A673 (cell line): ENCODE data around the gene HHLA2. TPM values are rescaled to one million over a fixed set of nuclear protein-coding genes. Genes with fewer than 3 reads are reported as not detected.

Experiments
- BruUV-seq: library from RNA; stranded (reverse); fragments of 400-500 nt; replicated peaks from 2 replicates; lab custom pipeline; 2021; lab: Mats Ljungman, UMichigan
- CTCF ChIA-PET: fragments of 300-600 bp; sonication (Branson Sonifier 250); formaldehyde crosslinking; loops from one replicate; lab custom pipeline; 2022; ENCODE audit warnings: antibody characterized with exemption; lab: Charles Lee
- POLR2A ChIA-PET: fragments of 300-600 bp; sonication (Branson Sonifier 250); formaldehyde crosslinking; loops from one replicate; lab custom pipeline; 2022; ENCODE audit warnings: antibody characterized with exemption; ENCODE audit not compliant: low non-redundant PET; lab: Charles Lee
- DNase-seq: peaks from one replicate; pipeline ENCODE4 v3.0.0-alpha.2; 2015; ENCODE audit warnings: low spot score
- H3K27ac ChIP-seq: fragments of 200-600 bp; sonication (generic); 2 replicates; pipeline ENCODE4 v1.5.1; 2016; ENCODE audit warnings: mixed run types, low read depth, mild to moderate bottlenecking, mixed read lengths, antibody characterized with exemption, low read length; ENCODE audit not compliant: poor library complexity, severe bottlenecking
- H3K27me3 ChIP-seq: fragments of 200-600 bp; sonication (generic); replicated peaks from 2 replicates; pipeline ENCODE4 v1.6.1; 2017; ENCODE audit warnings: mixed run types, low read depth, mild to moderate bottlenecking, mixed read lengths, antibody characterized with exemption, low read length; ENCODE audit not compliant: insufficient read depth, poor library complexity
- H3K36me3 ChIP-seq: fragments of 200-600 bp; sonication (generic); 2 replicates; pipeline ENCODE4 v1.6.1; 2016; ENCODE audit warnings: mixed run types, mild to moderate bottlenecking, mixed read lengths, antibody characterized with exemption, low read length; ENCODE audit not compliant: insufficient read depth, poor library complexity, severe bottlenecking
- H3K4me1 ChIP-seq: fragments of 200-600 bp; sonication (generic); 2 replicates; pipeline ENCODE4 v1.6.1; 2017; ENCODE audit warnings: mixed run types, mild to moderate bottlenecking, mixed read lengths, antibody characterized with exemption, low read length; ENCODE audit not compliant: insufficient read depth, poor library complexity, severe bottlenecking
- H3K4me3 ChIP-seq: fragments of 200-600 bp; sonication (generic); 2 replicates; pipeline ENCODE4 v1.5.1; 2016; ENCODE audit warnings: low read depth, mixed run types, mild to moderate bottlenecking, mixed read lengths, low read length; ENCODE audit not compliant: poor library complexity, severe bottlenecking
- H3K9me3 ChIP-seq: fragments of 200-600 bp; sonication (generic); 2 replicates; pipeline ENCODE4 v1.6.1; 2016; ENCODE audit warnings: mixed run types, low read depth, mild to moderate bottlenecking, mixed read lengths, antibody characterized with exemption, low read length; ENCODE audit not compliant: poor library complexity, severe bottlenecking
- EZH2 ChIP-seq: fragments of 200-600 bp; sonication (generic); IDR thresholded peaks from 2 replicates; pipeline ENCODE4 v1.6.1; 2017; ENCODE audit warnings: borderline replicate concordance, low read depth, mild to moderate bottlenecking, mixed read lengths, antibody characterized with exemption, low read length; ENCODE audit not compliant: poor library complexity, severe bottlenecking
- intact Hi-C: fragments of 100-400 bp; cut with micrococcal nuclease; formaldehyde crosslinking; loops from one replicate; pipeline ENCODE4 v1.10.0; 2022; ENCODE audit not compliant: unreplicated experiment
- total RNA-seq: library from RNA; stranded (reverse); gene quantifications from 2 replicates; pipeline ENCODE4 v1.2.3, GENCODE V29; 2021
- TF ChIP-seq, protein P1 (sequence below): fragments of 300-800, 200-600 bp; sonication (generic); conservative IDR thresholded peaks from 2 replicates; pipeline ENCODE4 v1.5.1; 2017; ENCODE audit warnings: low read depth, mild to moderate bottlenecking, antibody characterized with exemption, low read length, moderate library complexity, mixed read lengths

Gene HHLA2
- total RNA-seq, 1 experiment from 2014 or later, result not detected

DNA sequence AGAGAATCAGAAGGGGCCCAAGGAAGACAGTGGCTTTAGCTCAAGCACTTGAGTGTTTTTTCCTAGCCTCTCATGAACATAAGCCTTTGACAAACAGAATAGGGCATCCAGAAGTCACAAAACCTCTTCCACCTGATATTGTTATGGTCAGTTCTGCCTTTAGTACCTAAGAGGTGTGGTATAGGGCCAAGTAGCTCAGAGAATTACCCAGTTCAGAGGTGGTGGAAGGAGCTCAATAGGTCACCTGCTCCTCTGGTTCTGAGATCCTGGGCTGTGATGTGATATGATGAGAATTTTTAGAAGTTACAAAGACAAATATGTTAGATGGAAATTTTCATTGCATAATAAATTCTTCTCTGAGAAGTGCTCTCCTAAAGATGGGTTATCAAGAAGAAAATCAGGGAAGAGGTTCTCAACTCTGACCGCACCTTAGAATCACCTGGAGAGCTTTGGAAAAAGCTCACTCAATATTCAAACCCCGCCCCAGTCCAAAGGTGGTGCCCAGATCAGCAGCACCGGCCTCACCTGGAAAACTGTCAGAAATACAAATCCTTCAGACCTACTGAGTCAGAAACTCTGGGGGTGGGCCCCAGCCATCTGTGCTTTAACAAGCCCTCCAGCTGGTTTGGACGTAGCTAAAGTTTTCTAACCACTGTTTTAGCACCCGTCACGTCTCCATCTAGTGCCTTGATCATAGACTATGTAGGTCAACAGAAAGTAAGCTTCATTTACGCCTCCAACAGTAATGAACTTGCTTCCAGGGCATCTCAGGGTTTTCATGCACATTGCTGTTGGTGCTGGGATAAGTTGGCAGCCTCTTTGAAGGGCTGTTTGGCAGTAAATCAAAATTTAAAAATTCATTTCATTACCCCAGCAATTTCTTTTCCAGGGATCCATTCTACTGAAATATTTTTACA is 112.8 kb downstream of the HHLA2 start:
- DNase-seq, result no peak
- Histone ChIP-seq H3K27ac (no peak overlapping the region), H3K4me3 (no peak overlapping the region), H3K4me1 (peaks cover 6% of the 10 kb centered on the region), H3K36me3 (no peaks in the 10 kb centered on the region), H3K9me3 (no peaks in the 10 kb centered on the region), H3K27me3 (no peaks in the 10 kb centered on the region)
- BruUV-seq, result no TSS peak
- intact Hi-C loops, result loop anchor here (5.0 kb wide), 1 partner anchor 472 kb away; no protein-coding TSS in a partner anchor
- POLR2A ChIA-PET, result no interaction called here
- CTCF ChIA-PET, result no interaction called here
- no peak for TF ChIP-seq EZH2
- TF ChIP-seq, protein P1, sequence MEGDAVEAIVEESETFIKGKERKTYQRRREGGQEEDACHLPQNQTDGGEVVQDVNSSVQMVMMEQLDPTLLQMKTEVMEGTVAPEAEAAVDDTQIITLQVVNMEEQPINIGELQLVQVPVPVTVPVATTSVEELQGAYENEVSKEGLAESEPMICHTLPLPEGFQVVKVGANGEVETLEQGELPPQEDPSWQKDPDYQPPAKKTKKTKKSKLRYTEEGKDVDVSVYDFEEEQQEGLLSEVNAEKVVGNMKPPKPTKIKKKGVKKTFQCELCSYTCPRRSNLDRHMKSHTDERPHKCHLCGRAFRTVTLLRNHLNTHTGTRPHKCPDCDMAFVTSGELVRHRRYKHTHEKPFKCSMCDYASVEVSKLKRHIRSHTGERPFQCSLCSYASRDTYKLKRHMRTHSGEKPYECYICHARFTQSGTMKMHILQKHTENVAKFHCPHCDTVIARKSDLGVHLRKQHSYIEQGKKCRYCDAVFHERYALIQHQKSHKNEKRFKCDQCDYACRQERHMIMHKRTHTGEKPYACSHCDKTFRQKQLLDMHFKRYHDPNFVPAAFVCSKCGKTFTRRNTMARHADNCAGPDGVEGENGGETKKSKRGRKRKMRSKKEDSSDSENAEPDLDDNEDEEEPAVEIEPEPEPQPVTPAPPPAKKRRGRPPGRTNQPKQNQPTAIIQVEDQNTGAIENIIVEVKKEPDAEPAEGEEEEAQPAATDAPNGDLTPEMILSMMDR, result no peak

DNA sequence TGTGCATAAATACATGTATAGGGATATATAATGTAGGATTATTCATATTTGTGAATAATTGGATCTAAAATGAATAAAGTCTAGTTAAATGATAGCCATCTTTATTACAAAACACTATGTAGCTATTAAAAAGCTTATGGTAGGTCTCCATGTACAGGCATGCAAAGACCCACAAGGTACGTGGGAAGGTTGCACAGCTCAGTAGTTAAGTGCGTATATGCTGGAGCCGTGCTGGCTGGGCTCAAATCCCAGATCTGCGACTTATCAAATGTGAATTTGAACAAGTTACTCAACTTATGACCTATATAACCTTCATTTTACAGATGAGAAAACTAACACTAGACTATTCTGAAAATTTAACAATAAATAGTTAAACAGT is 113.4 kb downstream of the HHLA2 start:
- Histone ChIP-seq H3K9me3 (no peaks in the 10 kb centered on the region), H3K27me3 (no peaks in the 10 kb centered on the region), H3K27ac (no peak overlapping the region), H3K4me3 (no peak overlapping the region), H3K36me3 (no peaks in the 10 kb centered on the region), H3K4me1 (peaks cover 6% of the 10 kb centered on the region)
- DNase-seq, result no peak
- no TSS peak for BruUV-seq
- TF ChIP-seq, protein P1, result no peak
- no peak for TF ChIP-seq EZH2
- intact Hi-C loops, result loop anchor here (5.0 kb wide), 1 partner anchor 472 kb away; no protein-coding TSS in a partner anchor
- CTCF ChIA-PET, result no interaction called here
- POLR2A ChIA-PET, result no interaction called here

- H3K27me3 ChIP-seq, result no peaks in the 10 kb centered on the region
- no peaks in the 10 kb centered on the region for H3K36me3 ChIP-seq
- no peak overlapping the region for H3K4me3 ChIP-seq
- BruUV-seq, result no TSS peak
- no peaks in the 10 kb centered on the region for H3K9me3 ChIP-seq
- POLR2A ChIA-PET, result interaction anchor here (0.5 kb wide), 1 partner anchor 533 kb away, joined by 3 read pairs; no protein-coding TSS in a partner anchor
- CTCF ChIA-PET, result no interaction called here
- peaks cover 6% of the 10 kb centered on the region for H3K4me1 ChIP-seq
- intact Hi-C loops, result no loop called here
- H3K27ac ChIP-seq, result no peak overlapping the region
- no peak for TF ChIP-seq EZH2
- TF ChIP-seq, protein P1, result no peak
- no peak for DNase-seq
Observed at GRCh38 chr3:108410531-108410984, 114.2 kb downstream of the HHLA2 start.
